PFSK-1 (cell line): ENCODE results near the gene NTSR2.

ENCODE experiments used
- FOXP2 ChIP-seq: optimal IDR thresholded peaks from 2 replicates; pipeline ENCODE3; 2011; ENCODE audit warnings: borderline replicate concordance, control low read depth, inconsistent platforms; ENCODE audit not compliant: insufficient read depth; ENCODE audit errors: extremely low read length, extremely low read depth
- POLR2AphosphoS5 ChIP-seq: IDR thresholded peaks from 2 replicates; pipeline ENCODE4 v1.6.1; 2012; ENCODE audit warnings: low read depth, mild to moderate bottlenecking, control low read depth, low read length, moderate library complexity
- REST ChIP-seq, 2 experiments: IDR thresholded peaks; 2 replicates each; pipeline versions ENCODE4 v1.6.1 to v1.8.0; 2011 to 2012; ENCODE audit warnings: low read depth in 2 of 2, low read length in 2 of 2, control low read depth in 1 of 2, inconsistent platforms in 1 of 2, mild to moderate bottlenecking in 1 of 2, moderate library complexity in 1 of 2; ENCODE audit not compliant: insufficient read depth in 1 of 2
- TAF1 ChIP-seq: IDR thresholded peaks from 2 replicates; pipeline ENCODE4 v1.6.1; 2012; ENCODE audit warnings: low read length, control low read depth, borderline replicate concordance; ENCODE audit not compliant: insufficient read depth

The NTSR2 gene

GRCh38 chr2:11610624-11611242 lies 59.3 kb downstream of the NTSR2 start:
- TF ChIP-seq FOXP2 (no peak), POLR2AphosphoS5 (no peak), REST (IDR thresholded peaks at IDR 0.05; ENCODE audit: insufficient read depth in 1 of 2, low read depth in 2 of 2, low read length in 2 of 2) (no peak), TAF1 (no peak)
